K562 treated with DMSO at 1 percent for 24 hours (cell line): ENCODE data around the gene SEPTIN8. TPM values are rescaled to one million over a fixed set of nuclear protein-coding genes. Genes with fewer than 3 reads are reported as not detected.

ENCODE experiments used
- total RNA-seq: library from RNA; unstranded; fragments of 300-600 nt; gene quantifications from 2 replicates; pipeline ENCODE4 v1.2.3, GENCODE V29; 2022; ENCODE audit warnings: low read depth; ENCODE audit not compliant: insufficient read depth

Gene SEPTIN8
- 71.4 and 77.1 TPM in 2 replicates for total RNA-seq

GRCh38 chr5:132777209-132778069, at the start of gene SEPTIN8:
TSS of gene SEPTIN8 (minus strand) at chr5:132777239. CDS start at chr5:132777137, 102 bp downstream.

DNA sequence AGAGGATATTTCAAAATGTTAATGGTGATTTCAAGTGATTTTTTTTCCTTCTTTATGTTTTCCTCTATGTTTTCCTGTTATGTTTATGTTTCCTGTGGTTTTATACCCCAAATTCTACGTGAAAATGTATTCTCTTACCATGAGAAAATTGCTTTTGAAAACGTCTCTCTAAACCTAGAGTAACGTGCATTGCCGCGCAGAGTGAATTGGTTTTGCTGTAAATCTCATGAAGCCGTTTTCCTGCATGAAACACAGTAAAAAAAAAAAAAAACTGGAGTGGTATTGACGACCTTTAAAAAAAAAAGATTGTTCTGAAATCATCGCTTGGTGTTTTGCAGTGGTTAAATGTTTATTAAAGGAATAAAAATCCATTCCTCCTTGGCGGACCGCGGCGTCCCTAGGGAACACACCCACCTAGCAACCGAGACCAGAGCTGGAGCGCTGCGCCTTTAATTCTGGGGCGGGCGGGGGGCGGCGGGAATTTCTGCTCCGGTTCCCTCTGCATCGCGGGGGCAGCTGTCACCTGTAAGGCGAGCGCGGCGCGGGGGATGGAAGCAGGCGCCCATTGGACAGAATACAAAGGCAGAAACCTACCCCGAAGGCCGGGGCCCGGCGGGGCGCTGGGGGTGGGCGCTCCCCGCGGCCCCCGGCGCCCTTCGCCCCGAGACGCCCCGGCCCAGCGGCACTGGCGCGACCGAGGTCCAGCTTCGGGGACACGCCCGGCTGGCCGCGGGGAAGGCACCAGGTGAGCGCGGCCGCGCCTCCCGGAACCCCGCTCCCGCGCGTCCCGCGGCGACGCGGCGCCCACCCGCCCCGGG, 36.0 kb upstream of the SEPTIN8 start, which contains the start of gene SOWAHA:
TSS of gene SOWAHA (plus strand) at position 522 of the 818 bp plus-strand sequence. CDS start 320 bp downstream, outside the sequence.

DNA sequence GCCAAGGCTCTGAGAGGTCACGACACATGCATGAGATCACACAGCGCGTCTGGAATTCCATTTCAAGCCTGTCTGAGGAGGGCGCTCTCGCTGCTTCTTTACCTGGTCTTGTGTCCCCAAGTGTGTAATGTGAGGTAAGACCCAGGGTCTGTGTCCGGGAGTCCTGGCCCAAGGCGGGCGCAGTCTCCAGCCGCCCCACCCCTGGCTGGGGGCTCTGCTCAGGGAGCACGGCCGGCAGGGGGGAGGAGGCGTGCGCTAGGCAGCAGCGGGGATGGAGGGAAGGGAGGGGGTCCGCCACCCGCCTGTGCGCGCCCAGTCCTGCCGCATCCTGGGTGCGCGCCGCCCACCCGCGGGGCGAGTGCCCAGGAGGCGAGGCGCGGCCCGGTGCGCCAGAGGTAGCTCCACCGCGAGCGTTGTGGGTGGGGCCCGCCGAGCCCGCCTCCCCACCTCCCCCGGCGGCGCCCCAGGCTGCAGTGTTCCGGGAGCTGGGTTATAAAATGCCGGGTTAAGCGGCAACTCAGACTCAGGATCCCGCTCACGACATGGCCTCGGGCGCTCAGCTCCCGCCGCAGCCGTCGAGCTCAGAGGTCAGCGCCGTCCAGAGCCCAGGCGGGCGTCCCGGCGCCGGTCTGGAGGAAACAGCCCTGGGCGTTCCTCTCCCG, 30.0 kb downstream of the SEPTIN8 start, which contains the start of gene CCNI2:
TSS of gene CCNI2 (plus strand) at position 473 of the 662 bp plus-strand sequence. CDS start at position 543, 70 bp downstream.

DNA sequence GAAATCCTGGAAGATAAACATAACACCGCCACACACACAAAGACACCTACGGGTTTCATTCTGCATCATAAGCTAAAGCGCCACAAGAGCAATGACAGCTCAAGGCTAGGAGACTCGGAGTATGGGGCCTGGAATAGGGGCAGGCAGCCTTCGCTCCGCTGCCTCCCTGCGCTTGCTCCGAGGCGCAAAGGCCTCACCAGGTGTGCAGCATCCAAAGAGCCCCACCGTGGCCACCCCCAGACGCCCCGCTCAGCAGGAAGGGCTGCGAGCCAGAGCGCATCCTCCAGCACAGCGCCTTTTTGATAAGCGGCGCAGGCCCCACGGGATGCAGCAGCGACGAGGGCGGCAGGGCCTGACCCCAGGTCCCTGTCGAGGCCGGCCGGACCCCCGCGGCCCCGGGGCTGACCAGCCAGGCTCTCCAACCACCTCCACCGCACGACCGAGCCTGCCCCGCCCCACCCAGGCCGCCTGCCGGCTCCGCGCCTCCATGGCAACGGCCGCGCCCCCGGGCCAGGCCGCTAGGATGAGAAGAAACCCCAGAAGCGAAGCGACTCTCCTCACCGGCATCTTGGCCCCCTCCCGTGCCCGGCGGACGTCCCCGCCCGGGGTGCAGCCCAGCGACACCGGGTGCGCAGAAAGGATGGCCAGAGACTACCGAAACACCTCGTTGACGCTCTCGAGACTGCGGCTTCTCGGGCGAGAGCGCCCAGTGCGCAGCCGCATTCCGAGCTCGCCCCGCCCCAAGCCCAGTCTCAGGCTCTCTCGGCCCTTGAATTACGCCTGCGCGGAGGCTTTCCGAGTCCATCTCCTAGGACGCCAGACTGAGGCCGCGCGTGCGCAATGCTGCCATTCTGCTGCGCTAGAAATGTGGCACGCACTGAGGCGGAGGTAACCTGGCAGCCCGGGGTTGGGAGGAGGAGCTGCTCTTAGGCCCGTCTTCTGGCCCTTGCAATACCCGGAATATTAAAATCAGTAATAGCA, 39.9 kb downstream of the SEPTIN8 start, which contains the start of gene KIF3A:
TSS of gene KIF3A (minus strand) at position 694 of the 981 bp plus-strand sequence. CDS start at position 567, 127 bp downstream.

Other genes starting within 250 kb of the SEPTIN8 start
- not detected in 2 replicates for gene IL5, start 233.7 kb downstream of the SEPTIN8 start, total RNA-seq
- gene RAD50, start 220.3 kb downstream of the SEPTIN8 start, total RNA-seq: 16.8 and 19.9 TPM in 2 replicates
- not detected in 2 replicates for gene IL13, start 119.1 kb downstream of the SEPTIN8 start, total RNA-seq
- gene IL4, start 103.2 kb downstream of the SEPTIN8 start, total RNA-seq: not detected in 2 replicates
- gene KIF3A, start 39.7 kb downstream of the SEPTIN8 start, total RNA-seq: 4.4 and 4.8 TPM in 2 replicates
- gene CCNI2, start 29.8 kb downstream of the SEPTIN8 start, total RNA-seq: 7.9 and 9.2 TPM in 2 replicates
- not detected in 2 replicates for gene SOWAHA, start 36.1 kb upstream of the SEPTIN8 start, total RNA-seq
- 37.1 and 45.0 TPM in 2 replicates for gene SHROOM1, start 53.4 kb upstream of the SEPTIN8 start, total RNA-seq
- 0.22 TPM in 1 of 2 replicates, not detected in the other for gene GDF9, start 89.2 kb upstream of the SEPTIN8 start, total RNA-seq
- gene UQCRQ, start 89.4 kb upstream of the SEPTIN8 start, total RNA-seq: 226 and 254 TPM in 2 replicates
- 2.6 and 3.6 TPM in 2 replicates for gene LEAP2, start 96.4 kb upstream of the SEPTIN8 start, total RNA-seq
- 12.3 and 16.6 TPM in 2 replicates for gene AFF4, start 186.4 kb upstream of the SEPTIN8 start, total RNA-seq
- 29.1 and 35.0 TPM in 2 replicates for gene ZCCHC10, start 249.3 kb upstream of the SEPTIN8 start, total RNA-seq